ENCODE results near the gene RC3H1.

DNA sequence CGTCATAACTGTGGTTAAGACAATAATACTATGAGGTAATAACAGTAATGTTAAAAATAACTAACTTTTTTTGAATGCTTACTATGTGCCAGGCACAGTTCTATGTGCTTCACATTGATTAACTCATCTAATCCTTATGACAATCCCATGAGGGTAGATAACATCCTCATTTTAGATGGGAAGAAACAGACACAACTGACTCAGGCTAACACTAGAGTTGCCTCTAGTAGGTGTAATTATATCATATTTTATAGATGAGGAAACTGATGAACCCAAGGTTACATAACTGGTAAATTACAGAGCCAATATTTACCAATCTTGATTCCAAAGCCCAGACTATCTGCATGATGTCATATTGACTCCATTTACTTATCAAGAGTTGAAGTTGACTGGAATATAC lies 128.5 kb downstream of the RC3H1 start:
- TF ChIP-seq, protein P1, sequence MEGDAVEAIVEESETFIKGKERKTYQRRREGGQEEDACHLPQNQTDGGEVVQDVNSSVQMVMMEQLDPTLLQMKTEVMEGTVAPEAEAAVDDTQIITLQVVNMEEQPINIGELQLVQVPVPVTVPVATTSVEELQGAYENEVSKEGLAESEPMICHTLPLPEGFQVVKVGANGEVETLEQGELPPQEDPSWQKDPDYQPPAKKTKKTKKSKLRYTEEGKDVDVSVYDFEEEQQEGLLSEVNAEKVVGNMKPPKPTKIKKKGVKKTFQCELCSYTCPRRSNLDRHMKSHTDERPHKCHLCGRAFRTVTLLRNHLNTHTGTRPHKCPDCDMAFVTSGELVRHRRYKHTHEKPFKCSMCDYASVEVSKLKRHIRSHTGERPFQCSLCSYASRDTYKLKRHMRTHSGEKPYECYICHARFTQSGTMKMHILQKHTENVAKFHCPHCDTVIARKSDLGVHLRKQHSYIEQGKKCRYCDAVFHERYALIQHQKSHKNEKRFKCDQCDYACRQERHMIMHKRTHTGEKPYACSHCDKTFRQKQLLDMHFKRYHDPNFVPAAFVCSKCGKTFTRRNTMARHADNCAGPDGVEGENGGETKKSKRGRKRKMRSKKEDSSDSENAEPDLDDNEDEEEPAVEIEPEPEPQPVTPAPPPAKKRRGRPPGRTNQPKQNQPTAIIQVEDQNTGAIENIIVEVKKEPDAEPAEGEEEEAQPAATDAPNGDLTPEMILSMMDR (IDR thresholded peaks at IDR 0.05; ENCODE audit: low read depth, low read length, missing input control), result no peak
- TF ChIP-seq, protein P2, sequence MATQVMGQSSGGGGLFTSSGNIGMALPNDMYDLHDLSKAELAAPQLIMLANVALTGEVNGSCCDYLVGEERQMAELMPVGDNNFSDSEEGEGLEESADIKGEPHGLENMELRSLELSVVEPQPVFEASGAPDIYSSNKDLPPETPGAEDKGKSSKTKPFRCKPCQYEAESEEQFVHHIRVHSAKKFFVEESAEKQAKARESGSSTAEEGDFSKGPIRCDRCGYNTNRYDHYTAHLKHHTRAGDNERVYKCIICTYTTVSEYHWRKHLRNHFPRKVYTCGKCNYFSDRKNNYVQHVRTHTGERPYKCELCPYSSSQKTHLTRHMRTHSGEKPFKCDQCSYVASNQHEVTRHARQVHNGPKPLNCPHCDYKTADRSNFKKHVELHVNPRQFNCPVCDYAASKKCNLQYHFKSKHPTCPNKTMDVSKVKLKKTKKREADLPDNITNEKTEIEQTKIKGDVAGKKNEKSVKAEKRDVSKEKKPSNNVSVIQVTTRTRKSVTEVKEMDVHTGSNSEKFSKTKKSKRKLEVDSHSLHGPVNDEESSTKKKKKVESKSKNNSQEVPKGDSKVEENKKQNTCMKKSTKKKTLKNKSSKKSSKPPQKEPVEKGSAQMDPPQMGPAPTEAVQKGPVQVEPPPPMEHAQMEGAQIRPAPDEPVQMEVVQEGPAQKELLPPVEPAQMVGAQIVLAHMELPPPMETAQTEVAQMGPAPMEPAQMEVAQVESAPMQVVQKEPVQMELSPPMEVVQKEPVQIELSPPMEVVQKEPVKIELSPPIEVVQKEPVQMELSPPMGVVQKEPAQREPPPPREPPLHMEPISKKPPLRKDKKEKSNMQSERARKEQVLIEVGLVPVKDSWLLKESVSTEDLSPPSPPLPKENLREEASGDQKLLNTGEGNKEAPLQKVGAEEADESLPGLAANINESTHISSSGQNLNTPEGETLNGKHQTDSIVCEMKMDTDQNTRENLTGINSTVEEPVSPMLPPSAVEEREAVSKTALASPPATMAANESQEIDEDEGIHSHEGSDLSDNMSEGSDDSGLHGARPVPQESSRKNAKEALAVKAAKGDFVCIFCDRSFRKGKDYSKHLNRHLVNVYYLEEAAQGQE (IDR thresholded peaks at IDR 0.05), result no peak
- TF ChIP-seq, protein P3, sequence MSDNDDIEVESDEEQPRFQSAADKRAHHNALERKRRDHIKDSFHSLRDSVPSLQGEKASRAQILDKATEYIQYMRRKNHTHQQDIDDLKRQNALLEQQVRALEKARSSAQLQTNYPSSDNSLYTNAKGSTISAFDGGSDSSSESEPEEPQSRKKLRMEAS (IDR thresholded peaks at IDR 0.05), result no peak
- TF ChIP-seq TAF1 (conservative IDR thresholded peaks at IDR 0.05) (no peak), YY1 (IDR thresholded peaks at IDR 0.05) (no peak), FOXA1 (IDR thresholded peaks at IDR 0.05) (no peak), JUND (IDR thresholded peaks at IDR 0.05) (no peak), EGR1 (IDR thresholded peaks at IDR 0.05; ENCODE audit: low read depth in 2 of 2) (no peak), FOXA2 (IDR thresholded peaks at IDR 0.05) (no peak), HNF4A (conservative IDR thresholded peaks at IDR 0.05) (no peak)

Measured in liver (tissue), 3 donors.